T47D (cell line): ENCODE results near the gene JOSD2.
A peak's percentile ranks its signal among the peaks of the same experiment; 100 is the strongest.
"Not testable (repeated sequence)": the region's sequence is repeated elsewhere in the genome, so short reads cannot be mapped to it uniquely, and the experiment has no call there.

Experiments
- DNase-seq, 2 experiments: peaks; one replicate each; pipeline versions ENCODE4 v3.0.0 to v3.0.0-alpha.2; 2011 to 2012; ENCODE audit warnings: low read depth in 1 of 2, low spot score in 1 of 2
- JUND ChIP-seq: IDR thresholded peaks from 2 replicates; pipeline ENCODE4 v1.6.1; 2012; ENCODE audit warnings: low read depth
- in situ Hi-C: cut with HindIII; loops from 2 replicates; pipeline ENCODE4 v1.10.0; 2016; ENCODE audit warnings: low sequenced_read_pairs, low pct_unique_long_range_greater_than_20kb

The JOSD2 gene

DNA sequence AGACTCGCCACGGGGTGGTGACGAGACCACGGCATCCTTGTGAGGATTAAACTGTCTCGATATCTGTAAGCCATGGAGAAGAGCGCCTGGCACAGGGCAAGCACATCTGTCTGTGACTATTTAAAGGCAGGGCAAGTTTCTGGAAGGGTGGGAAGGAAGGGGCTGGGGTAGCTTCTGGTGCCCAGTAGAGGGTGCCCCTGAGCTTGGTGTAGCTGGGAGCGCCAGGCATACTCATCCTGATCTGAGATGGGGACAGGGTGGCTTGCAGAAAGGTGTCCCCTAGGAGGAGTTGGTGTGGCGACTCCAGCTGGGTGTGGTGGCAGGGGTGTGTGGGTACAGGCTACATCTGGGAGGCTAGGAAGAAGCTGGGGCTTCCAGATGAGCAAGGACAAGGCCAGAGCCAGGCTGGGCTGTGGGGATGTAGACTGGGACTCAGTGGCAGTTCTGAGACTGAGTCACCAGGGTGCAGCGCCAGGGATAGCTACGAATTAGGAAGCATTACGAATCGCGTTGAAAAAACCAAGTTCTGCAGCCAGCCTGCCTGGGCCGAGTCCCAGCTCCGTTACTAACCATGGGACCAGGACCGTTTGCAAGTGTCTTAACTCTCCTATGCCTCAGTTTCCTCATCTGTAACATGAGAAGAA, 25.8 kb upstream of the JOSD2 start:
- TF ChIP-seq JUND: no peak
- in situ Hi-C loops: no loop called here

GRCh38 chr19:50535672-50536187, 24.7 kb upstream of the JOSD2 start:
- no peak for TF ChIP-seq JUND

More for the DNA sequence above, 25.8 kb upstream of the JOSD2 start:
- no peak for DNase-seq

DNA sequence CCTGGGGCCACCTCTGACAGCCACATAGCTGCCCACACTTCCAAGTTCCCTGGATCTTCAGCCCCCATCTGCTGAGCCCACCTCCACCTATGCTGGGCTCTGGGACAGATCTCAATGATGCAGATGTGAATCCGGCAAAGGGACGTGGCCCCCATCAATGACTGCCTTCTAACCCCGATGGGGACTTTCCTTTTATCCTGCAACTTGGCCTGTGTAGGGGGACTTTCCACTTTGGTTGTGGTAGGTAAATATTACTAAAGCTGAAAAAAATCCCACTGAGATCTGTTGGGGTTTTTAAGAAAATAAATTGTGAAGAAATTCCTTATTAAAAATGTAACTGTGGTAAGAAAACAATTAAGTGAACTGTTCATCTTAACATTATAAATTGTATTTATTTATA, 23.5 kb upstream of the JOSD2 start:
- no peak for TF ChIP-seq JUND
- in situ Hi-C loops: no loop called here
- no peak for DNase-seq

More at GRCh38 chr19:50535672-50536187, 24.7 kb upstream of the JOSD2 start:
- in situ Hi-C loops: no loop called here
- no peak for DNase-seq

DNA sequence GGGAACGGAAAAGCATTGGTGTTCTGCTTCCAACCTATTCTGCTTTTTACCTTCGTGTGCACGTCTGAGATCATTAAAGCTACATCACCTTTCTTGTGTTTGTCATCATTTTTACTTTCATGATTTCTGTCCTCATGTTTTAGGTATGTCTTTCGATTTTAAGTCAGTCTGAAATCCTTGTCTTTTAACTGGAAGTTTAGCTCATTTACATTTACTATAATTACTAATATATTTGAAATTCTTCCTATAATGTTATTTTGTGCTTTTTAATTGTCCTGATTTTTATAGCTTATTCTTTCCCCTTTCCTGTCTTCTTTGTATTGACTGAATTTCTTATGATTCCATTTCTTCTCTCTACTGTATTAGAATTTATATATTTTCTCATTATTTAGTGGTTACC, 22.0 kb upstream of the JOSD2 start:
- DNase-seq: no peak
- in situ Hi-C loops: no loop called here
- no peak for TF ChIP-seq JUND

GRCh38 chr19:50531171-50531612, 20.2 kb upstream of the JOSD2 start:
- no peak for TF ChIP-seq JUND

GRCh38 chr19:50528052-50528451, 17.1 kb upstream of the JOSD2 start:
- DNase-seq, in situ Hi-C loops: not testable (repeated sequence)

More at GRCh38 chr19:50531171-50531612, 20.2 kb upstream of the JOSD2 start:
- in situ Hi-C loops: no loop called here
- DNase-seq: no peak

DNA sequence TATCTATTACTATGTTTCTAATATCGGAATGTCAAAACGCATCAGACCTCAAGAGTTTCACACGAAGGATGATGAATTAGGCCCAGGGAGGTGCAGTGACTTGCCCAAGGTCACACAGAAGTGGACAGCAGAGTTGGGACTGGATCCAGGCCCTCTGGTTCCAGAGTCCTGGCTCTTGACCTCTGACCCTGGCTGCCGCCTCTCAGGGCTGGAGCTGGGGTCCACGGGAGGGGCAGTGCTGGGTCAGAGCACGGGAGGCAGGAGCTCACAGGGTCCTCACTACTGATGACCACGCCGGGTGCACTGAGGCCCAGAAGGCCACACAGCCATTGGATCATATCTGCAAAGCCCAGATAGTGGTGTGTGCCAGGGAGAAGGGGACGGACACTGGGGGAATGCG, 11.9 kb upstream of the JOSD2 start:
- in situ Hi-C loops: no loop called here
- no peak for DNase-seq
- TF ChIP-seq JUND: no peak

- in situ Hi-C loops: no loop called here
- no peak for DNase-seq
Observed at GRCh38 chr19:50520822-50521465, 10.0 kb upstream of the JOSD2 start.

GRCh38 chr19:50519006-50519575, 8.1 kb upstream of the JOSD2 start:
- no peak for DNase-seq
- no peak for TF ChIP-seq JUND
- in situ Hi-C loops: no loop called here

More at GRCh38 chr19:50520822-50521465, 10.0 kb upstream of the JOSD2 start:
- no peak for TF ChIP-seq JUND

- no peak for TF ChIP-seq JUND
- no peak for DNase-seq
- in situ Hi-C loops: no loop called here
Observed at GRCh38 chr19:50518091-50519005, 7.4 kb upstream of the JOSD2 start.

- in situ Hi-C loops: no loop called here
- no peak for DNase-seq
- TF ChIP-seq JUND: no peak
Observed at GRCh38 chr19:50517704-50518075, 6.7 kb upstream of the JOSD2 start.

DNA sequence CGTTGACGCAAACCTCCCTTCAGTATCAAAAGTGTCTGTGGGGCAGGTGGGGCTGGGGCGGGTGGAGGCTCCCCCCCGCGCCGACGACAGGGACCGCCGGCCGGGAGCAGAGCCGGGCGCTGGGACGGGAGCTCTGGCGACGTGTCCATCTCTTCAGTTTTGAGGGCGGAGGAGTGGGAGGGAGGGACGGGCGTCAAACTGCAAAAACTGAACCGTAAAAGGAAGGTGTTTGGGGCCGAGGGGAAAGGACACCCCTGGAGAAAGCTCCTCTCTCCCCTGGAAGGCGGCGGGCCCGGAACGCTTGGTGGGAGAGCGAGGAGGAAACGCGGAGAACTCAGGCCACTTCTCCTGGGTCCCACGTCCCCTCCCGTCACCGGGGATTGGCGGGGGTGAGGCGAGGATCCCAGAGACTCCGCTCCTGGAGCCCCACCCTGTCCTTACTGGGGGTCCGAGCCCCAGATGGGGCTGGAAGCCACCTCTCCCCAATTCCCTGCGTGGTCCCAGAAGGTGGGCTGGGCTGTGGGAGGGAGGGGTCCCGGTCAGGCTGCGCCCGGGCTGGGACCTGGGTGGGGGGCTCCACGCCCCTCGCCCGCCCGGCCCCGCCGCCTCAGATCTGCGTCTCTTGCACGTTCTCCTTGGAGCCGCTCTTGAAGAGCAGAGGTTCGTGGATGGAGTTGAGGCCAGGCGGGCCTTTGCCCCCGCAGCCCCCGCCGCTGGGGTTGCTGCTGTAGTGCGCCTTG, 6.1 kb upstream of the JOSD2 start:
- in situ Hi-C loops: no loop called here
- peak in 1 of 2 experiments; percentile 33 for DNase-seq
- TF ChIP-seq JUND: no peak
